Muscle of back (tissue), 11 donors: Measurements from ENCODE around the gene ADI1. TPM values are rescaled to one million over a fixed set of nuclear protein-coding genes. Genes with fewer than 3 reads are reported as not detected.
"Not testable (repeated sequence)": the region's sequence is repeated elsewhere in the genome, so short reads cannot be mapped to it uniquely, and the experiment has no call there.

ENCODE experiments used
- DNase-seq, 3 donors: peaks; one replicate each; pipeline versions ENCODE4 v3.0.0 to v3.0.0-alpha.2; 2013
- polyA plus RNA-seq, 10 donors: library from polyadenylated mRNA; unstranded; fragments of 120-200 nt; gene quantifications; one replicate each; pipeline ENCODE4 v1.2.1, GENCODE V29; 2013; ENCODE audit not compliant: insufficient read length in 10 of 10

Gene ADI1
- polyA plus RNA-seq, 10 donors, result 48.7 to 67.8 (median 56.4) TPM

DNA sequence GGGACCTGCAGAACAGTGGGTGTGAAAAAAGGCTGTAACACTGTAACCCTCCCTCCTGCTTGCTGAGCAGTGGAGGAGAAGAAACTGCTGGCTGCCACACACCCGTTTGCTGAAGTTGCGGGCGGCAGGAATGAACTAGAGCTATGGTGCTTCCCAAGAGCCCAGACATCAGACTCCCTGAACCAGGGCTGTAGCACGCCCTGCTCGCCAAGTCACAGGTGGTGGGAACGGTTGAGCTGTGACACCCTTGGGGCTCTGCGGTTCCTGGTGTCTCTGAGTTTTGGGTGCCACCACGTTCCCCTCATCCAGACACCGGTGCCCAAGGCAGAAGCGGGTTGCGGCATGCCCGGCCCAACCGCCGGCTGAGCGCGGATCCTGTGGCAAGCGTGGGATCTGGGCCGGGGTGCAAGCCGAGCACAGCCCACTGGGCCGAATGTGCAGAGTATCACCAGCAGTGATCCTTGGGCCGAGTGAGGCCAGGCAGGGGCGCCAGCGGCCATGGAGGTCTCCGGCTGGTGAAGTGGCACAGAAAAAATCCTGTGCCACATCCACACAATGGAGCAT lies 15.0 kb upstream of the ADI1 start:
- no peak for DNase-seq

DNA sequence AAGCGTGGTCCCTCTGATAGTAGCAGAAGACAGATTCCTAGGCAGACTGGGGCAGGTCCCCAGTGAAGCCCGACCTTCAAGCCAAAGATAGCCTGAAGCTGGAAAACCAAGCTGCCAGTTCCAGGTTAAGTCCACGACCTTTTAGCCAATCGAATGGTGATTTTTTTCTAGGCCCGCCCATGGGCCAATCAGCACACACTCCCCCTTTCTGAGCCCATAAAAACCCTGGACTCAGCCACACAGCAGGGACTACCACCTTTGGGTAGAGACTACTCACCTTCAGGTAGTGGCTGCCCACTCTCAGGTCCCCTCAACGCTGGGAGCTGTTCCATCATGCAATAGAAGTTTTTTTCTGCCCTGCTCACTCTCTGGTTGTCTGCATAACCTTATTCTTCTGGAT lies 14.5 kb upstream of the ADI1 start:
- no peak for DNase-seq

DNA sequence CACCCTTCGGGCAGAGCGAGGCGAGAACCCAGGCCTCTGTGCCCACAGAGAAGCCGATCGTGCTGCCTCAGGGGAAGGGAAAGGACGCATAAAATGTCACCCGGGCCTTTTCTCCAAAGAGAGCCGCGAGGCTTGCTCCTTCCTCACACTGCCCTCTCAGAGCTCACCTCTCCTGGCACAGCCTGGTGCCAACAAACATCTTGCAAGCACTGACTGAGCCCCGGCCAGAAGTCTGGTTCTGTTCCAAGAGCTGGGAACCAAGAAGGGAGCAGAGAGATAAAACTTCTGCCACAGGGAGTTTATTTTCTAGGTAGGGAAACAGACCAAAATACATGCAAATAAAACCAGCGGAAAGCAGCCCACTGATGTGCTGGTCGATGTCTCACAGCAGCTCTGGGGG lies 13.6 kb upstream of the ADI1 start:
- DNase-seq, result no peak

DNA sequence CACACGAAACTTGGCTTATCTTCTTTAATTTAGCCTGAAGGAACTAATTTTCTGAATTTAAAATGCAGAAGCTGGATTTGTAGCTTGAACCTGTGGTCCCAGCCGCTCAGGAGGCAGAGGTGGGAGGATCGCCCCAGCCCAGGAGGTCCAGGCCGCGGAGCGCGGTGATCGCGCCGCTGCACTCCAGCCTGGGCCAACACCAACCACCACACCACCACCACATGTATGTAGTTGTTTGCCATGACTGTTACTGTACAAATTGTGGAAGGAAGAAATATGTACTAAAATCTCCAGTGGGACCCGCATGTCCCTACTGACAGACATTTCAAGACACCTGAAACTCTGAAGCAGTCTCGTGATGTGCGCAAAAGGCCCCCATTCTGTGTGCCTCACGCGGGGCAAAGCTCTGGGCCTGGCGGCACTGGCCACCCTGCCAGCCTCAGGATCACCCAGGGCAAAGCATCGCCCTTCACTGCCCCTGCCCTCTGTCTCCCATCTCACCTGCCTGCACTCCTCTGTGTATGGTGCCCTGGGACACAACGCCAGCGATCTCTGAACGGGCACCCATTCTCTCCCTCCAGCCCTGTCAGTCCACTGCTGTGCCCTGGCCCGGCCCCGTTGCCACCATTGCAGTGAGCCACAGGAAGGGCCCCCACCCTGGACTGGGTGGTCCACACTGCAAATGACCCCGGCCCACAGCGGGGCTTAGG lies 10.1 kb upstream of the ADI1 start:
- DNase-seq, result no peak

DNA sequence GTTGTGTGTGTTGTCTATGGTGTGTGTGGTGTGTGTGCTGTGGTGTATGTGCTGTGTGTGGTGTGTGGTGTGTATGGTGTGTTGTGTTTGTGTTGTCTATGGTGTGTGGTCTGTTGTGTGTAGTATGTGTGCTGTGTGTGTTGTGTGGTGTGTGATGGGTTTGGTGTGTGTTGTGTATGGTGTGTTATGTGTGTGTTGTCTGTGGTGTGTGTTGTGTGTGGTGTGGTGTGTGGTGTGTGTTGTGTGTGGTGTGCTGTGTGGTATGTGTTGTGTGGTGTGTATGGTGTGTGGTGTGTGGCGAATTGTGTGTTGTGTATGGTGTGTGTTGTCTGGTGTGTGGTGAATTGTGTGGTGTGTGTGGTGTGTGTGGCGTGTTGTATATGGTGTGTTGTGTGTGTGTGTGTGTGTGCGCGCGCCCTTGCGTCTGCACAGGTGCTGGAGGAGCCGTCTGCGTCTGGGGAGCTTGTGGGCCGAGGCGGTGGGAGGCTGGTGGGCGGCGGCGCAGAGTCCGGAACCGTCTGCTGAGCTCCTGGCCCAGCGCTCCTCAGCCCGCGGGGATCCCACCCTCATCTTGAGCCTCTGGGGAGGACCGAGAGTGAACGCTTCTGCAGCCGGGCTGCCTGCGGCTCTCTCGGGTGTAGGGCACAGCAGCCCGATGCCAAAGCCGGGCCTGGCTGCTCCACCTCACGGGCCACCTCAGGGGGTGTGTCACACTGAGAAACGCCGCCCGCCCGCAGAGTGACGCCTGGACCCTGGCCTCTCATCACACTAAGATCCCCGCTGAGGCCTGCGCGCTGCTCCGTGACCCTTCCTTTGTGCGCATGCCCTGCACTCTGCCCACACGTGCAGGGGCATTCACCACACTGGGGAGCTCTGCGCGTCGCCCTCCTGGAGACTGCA lies 8.8 kb upstream of the ADI1 start:
- DNase-seq, result no peak

DNA sequence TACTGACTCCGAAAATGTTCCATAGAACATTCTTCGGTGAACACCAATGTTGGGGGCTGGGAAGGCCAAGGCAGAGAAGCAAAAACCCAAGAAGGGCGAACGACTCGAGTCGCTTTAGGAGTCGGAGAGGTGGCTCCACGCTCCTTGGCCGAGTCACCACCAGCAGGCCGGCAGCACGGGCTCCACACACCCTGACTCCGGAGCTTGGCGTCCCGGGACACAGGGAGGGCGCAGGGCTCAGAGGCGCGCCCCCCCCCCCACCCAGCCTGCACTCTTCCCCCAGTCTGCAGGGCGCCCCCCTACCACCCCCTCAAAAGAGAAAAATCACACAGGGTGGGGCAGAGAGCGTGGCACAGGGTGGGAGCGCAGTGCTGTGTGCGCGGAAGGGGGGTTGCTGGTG lies 7.5 kb upstream of the ADI1 start:
- DNase-seq, result no peak

DNA sequence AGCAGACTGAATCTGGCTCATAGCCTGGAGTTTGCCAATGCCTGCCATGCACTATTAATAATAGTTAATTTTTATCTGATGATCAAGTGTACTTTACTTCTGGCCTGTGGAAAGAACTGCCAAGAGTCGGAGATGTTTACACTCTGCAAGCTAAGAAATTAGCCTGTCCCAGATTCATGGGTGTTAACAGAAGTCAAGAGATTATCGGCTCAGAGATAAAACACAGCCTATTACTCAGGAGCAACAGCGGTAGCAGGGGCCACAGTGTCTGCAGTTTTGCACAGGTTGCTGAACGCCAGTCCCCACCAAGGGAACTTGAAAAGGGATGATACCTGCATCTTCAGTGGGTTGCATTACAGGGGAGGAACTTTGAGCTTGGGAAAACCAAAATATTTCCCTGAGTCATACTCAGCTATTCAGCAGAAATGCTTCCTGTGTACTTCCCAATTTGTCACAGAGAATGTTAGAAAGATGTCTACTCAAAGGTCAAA lies 4.3 kb upstream of the ADI1 start:
- no peak for DNase-seq

DNA sequence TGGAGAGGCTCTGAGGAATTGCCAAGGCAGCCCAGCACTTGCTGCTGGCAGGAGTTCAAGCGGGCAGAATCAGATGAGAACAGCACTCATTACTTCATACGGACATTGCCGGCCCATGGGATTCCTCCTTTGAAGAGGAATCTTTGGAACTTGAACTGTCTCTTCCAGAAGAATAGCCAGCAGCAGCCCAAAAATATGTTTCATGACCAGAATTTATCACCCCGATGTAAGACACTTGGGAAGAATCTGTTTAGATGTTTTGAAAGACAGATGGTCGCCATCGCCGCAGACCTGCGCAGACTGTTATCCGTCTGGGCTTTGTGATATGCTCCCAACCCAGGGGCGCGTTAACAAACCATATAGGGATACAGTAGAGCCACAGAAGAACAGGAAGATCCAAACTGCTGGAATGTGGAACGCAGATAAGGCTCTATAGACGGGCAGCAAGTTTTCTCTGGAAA lies 3.7 kb upstream of the ADI1 start:
- DNase-seq, result peak in 1 of 3 donors; percentile 23

DNA sequence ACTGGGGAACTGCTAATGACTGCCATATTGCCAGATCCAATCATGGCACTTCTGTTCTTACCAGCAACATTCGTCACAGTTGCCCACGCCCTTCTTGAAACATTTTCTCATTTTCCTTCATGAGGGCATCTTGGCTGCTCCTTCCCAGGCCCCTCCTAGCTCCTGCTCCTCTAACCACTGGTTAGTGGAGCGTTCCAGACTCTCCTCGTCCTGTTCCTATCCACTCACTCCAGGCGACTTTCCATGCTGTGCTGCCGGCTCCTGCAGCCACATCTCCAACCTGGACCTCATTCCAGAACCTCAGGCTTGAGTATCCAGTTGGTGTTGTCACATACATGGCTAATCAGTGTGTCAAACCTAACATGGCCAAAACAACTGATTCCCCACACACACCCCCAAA lies 1.3 kb upstream of the ADI1 start:
- DNase-seq, result no peak

DNA sequence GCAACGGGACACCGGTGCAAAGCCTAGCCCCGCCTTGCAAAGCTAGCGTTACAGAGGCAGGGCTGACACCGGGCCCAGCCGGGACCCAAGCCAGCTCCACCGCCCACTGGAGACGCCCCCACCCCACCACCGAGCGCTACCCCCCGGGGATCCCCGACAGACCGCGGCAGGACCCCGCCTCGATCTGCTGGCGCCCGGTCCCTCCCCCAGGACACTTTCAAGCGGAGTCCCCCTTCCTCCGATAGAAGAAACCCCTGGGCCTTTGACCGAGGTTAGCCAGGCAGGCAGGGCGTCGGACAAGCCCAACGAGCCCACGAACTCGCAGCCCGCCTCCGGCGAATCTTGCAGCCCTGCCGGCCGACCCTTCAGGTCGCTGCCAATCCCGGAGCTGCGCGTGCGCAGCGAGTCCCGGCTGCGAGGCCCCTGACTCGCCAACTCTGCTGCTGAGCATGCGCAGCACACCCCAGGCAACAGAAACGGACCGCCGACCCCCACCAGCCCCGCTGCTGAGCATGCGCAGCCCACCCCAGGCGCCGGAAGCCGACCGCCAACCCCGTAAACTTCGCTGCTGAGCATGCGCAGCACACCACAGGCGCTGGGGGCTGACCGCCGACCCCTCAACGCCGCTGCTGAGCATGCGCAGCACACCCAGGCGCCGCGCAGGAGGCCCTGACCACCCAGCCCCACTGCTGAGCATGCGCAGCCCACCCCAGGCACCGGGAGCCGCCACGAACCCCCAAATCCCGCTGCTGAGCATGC lies 656 bp downstream of the ADI1 start:
- DNase-seq, result peak; percentile 98 to 100 (median 100)

DNA sequence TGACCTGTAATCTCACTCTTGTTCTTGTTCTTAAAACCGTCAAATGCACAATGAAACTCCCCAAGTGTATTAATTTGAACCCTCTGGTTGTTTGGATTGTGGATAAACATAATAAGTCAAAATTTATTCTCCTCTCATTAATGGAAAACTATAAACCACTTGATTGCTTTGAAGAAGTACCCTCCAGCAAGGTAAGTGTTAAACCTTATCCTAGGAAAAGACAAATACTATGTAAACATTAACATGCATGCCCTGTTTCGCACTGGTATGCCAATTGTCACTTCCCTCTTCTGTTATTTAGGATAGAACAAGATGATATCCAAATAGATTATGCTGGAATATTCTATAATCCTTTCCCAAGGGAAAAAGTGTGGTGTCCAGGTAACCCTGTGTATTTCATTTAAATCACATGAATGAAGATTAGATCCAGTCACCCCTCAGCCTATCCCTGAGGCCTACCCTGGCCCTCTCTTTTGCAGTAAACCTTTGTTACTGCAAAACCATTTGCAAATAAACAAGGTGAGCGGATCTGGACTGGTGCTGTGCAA lies 1.3 kb downstream of the ADI1 start:
- DNase-seq, result no peak

DNA sequence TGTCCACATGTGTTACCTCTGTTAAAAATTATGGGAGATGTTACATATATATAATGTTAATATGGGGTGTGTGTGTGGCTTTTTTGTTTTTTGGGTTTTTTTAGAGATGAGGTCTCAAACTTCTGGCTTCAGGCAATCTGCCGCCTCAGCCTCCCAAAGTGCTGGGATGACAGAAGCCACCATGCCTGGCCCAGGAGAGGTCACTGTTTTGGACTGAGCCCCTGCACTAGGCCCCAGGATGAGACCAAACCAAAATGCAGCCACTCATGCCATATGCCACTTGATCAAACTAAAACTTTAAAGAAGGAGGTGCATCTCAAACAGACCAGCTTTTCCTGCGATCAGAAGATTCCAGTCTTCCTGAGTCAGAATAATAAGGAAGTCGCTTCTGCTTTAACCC lies 2.5 kb downstream of the ADI1 start:
- no peak for DNase-seq

DNA sequence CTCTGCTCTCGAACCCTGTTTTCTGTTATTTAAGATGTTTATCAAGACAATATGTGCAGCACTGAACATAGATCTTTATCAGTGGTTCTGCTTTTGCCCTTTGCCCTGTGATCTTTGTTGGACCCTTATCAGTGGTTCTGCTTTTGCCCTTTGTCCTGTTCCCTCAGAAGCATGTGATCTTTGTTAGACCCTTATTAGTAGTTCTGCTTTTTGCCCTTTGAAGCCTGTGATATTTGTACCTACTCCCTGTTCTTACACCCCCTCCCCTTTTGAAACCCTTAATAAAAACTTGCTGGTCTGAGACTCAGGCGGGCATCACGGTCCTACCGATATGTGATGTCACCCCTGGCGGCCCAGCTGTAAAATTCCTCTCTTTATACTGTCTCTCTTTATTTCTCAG lies 3.9 kb downstream of the ADI1 start:
- not testable (repeated sequence) for DNase-seq

DNA sequence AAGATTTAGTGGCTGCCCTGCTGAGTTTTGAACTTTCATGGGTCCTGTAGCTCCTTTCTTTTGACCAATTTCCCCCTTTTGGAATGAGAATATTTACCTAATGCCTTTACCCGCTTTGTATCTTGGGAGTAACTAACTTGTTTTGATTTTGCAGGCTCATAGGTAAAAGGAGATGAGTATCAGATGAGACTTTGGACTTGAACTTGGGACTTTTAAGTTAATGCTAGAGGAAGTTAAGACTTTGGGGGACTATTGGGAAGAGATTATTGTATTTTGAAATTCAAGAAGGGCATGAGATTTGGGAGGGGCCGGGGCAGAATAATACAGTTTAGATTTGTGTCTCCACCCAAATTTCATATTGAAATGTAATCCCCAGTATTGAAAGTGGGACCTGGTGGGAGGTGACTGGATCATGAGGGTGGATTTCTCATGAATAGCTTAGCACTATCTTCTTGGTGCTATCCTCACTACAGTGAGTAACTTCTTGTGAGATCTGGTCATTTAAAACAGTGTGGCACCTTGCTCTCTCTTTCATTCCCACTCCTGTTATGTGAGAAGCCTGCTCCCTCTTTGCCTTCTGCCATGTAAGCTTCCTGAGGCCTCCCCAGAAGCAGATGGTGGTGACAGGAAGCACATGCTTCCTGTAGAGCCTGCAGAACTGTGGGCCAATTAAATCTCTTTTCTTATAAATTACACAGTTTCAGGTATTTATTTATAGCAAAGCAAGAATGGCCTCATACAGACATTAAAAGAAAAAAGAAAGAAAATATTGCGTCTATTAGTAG lies 6.1 kb downstream of the ADI1 start:
- DNase-seq, result no peak

DNA sequence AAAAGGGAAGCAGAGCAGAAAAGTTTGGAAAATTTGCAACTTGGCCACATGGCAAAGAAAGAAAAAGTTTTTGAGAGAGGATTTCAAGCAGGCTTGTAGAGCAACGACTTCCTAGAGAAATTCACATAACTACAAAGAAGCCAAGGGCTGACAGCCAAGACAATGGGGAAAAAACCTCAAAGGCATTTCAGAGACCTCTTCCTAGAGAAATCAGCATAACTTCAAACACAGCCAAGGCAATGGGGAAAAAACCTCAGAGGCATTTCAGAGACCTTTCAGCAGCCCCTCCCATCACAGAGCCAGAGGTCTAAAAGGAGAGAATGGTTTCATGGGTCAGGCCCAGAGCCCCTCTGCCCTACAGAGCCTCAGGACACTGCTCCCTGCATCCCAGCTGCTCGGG lies 7.2 kb downstream of the ADI1 start:
- DNase-seq, result no peak

DNA sequence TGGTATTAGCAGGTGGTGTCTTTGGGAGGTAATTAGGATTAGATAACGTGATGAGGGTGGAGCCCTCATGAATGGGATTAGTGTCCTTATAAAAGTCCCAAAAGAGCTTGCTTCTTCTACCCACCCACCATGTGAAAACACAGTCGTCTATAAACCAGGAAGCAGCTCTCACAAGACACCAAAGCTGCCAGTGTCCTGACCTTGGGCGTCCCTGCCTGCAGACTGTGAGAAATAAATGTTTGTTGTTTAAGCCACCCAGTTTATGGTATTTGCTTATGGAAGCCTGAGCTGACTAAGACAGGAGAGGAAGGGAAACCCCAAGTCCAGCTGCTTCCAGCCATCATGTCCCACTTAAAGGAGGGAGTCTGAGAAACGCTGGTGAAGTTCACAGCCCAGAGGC lies 13.6 kb downstream of the ADI1 start:
- peak in 1 of 3 donors; percentile 39 for DNase-seq

DNA sequence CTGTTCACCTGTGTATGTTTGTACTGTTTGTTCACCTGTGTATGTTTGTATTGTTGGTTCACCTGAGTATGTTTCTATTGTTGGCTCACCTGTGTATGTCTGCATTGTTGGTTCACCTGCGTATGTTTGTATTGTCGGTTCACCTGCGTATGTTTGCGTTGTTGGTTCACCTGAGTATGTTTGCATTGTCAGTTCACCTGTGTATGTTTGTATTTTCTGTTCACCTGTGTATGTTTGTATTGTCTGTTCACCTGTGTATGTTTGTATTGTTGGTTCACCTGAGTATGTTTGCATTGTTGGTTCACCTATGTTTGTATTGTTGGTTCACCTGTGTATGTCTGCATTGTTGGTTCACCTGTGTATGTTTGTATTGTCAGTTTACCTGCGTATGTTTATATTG lies 14.6 kb downstream of the ADI1 start:
- no peak for DNase-seq

DNA sequence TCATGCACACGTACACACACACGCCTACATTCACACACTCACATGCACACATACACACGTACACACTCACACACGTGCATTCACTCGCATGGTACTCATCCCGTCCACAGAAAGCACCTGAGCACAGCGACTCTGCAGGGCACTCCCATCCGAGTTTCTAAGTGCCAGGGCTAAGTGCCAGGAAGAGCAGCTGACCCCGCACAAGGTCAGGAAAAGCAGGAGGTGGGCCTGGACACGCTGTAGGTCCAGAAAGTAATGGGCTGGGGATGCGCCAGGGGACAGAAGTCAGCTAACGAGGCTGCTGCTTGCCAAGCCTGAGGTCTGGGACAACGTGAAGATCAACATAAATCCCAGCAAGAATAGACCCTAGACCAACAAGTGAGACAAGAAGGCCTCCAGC lies 15.8 kb downstream of the ADI1 start:
- no peak for DNase-seq

DNA sequence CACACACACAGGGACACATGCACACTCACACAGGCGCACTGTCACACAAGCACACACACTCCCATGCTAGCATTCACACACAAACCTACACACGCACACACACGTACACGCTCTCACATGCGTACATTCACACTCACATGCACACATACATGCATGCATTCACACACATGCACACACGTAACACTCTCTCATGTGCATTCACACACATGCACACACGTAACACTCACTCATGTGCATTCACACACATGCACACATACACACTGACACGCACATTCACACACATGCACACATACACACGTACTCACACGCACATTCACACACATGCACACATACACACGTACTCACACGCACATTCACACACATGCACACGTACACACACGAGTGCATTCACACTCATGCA lies 16.3 kb downstream of the ADI1 start:
- DNase-seq, result no peak

DNA sequence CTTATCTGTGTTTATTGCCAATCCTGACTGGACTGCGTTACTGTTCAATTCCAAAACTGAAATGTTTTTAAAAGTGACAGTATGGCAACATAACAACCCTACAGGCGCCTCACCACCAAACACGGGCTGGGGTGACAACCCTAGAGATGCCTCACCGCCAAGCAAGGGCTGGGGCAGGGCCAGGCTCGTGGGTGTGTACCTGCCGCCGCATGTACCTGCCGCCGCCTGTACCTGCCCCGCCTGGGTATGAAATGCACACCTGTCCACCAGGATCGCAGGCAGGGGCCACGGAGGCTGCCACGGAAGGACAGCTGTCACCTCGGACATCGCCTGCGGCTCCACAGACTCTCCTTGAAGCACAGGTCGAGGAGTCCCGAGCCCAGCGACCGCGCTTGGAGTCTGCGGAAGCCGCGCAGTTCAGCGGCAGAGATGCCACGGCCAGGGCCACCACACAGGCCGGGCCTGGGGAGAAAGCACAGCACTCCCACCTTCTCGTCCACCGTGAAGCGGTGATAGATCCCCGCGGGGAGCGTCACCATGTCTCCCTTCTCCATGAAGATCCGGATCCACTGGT lies 18.9 kb downstream of the ADI1 start:
- DNase-seq, result no peak
